Measurements from ENCODE around the gene KISS1R.

The KISS1R gene

GRCh38 chr19:896999-897398 lies 20.1 kb upstream of the KISS1R start:
- no peak for DNase-seq (ENCODE audit: low read depth, low spot score)
- H3K4me3 ChIP-seq (ENCODE audit: low read depth, low read length): no peak overlapping the region
- in situ Hi-C loops (cut with HindIII; ENCODE audit: low sequenced_read_pairs): no loop called here
- TF ChIP-seq CTCF (IDR thresholded peaks at IDR 0.05; ENCODE audit: low read depth, low read length): no peak

- in situ Hi-C loops (cut with HindIII; ENCODE audit: low sequenced_read_pairs): no loop called here
- no peak overlapping the region for H3K4me3 ChIP-seq (ENCODE audit: low read depth, low read length)
- TF ChIP-seq CTCF (IDR thresholded peaks at IDR 0.05; ENCODE audit: low read depth, low read length): peak; percentile 6
- DNase-seq (ENCODE audit: low read depth, low spot score): no peak
These were observed 19.6 kb upstream of the KISS1R start for GRCh38 chr19:897442-898039.

GRCh38 chr19:898663-899062 lies 18.5 kb upstream of the KISS1R start:
- no peak overlapping the region for H3K4me3 ChIP-seq (ENCODE audit: low read depth, low read length)
- TF ChIP-seq CTCF (IDR thresholded peaks at IDR 0.05; ENCODE audit: low read depth, low read length): no peak
- DNase-seq (ENCODE audit: low read depth, low spot score): no peak
- in situ Hi-C loops (cut with HindIII; ENCODE audit: low sequenced_read_pairs): no loop called here

- TF ChIP-seq CTCF (IDR thresholded peaks at IDR 0.05; ENCODE audit: low read depth, low read length): no peak
- no peak for DNase-seq (ENCODE audit: low read depth, low spot score)
- in situ Hi-C loops (cut with HindIII; ENCODE audit: low sequenced_read_pairs): no loop called here
- H3K4me3 ChIP-seq (ENCODE audit: low read depth, low read length): no peak overlapping the region
These were observed 17.6 kb upstream of the KISS1R start for GRCh38 chr19:899336-900042.

GRCh38 chr19:900043-900301 lies 17.2 kb upstream of the KISS1R start:
- in situ Hi-C loops (cut with HindIII; ENCODE audit: low sequenced_read_pairs): no loop called here
- no peak overlapping the region for H3K4me3 ChIP-seq (ENCODE audit: low read depth, low read length)
- TF ChIP-seq CTCF (IDR thresholded peaks at IDR 0.05; ENCODE audit: low read depth, low read length): no peak
- no peak for DNase-seq (ENCODE audit: low read depth, low spot score)

GRCh38 chr19:900302-901111 lies 16.6 kb upstream of the KISS1R start:
- no peak for TF ChIP-seq CTCF (IDR thresholded peaks at IDR 0.05; ENCODE audit: low read depth, low read length)
- no peak for DNase-seq (ENCODE audit: low read depth, low spot score)
- no peak overlapping the region for H3K4me3 ChIP-seq (ENCODE audit: low read depth, low read length)
- in situ Hi-C loops (cut with HindIII; ENCODE audit: low sequenced_read_pairs): no loop called here
